K562 (cell line): Measurements from ENCODE around the gene RALY. TPM values are rescaled to one million over a fixed set of nuclear protein-coding genes. Genes with fewer than 3 reads are reported as not detected.

ENCODE experiments used
- BDP1 ChIP-seq: IDR thresholded peaks from 3 replicates; pipeline ENCODE4 v1.6.1; 2011; ENCODE audit not compliant: insufficient read length, insufficient read depth
- BRD9 ChIP-seq: fragments of 450-650 bp; IDR thresholded peaks from 2 replicates; pipeline ENCODE4 v1.6.1; 2018; ENCODE audit warnings: low read depth; ENCODE audit not compliant: partially characterized antibody
- CBFA2T3 ChIP-seq: fragments of 450-650 bp; IDR thresholded peaks from 2 replicates; pipeline ENCODE4 v1.6.1; 2017
- FOXA1 ChIP-seq: fragments of 450-650 bp; IDR thresholded peaks from 2 replicates; pipeline ENCODE4 v1.6.1; 2016; ENCODE audit warnings: mild to moderate bottlenecking, borderline replicate concordance
- GTF2E2 ChIP-seq: fragments of 200-800 bp; sonication (Bioruptor generic); IDR thresholded peaks from 2 replicates; pipeline ENCODE4 v1.6.1; 2016; ENCODE audit warnings: missing genetic modification characterization, missing compliant biosample characterization
- HINFP ChIP-seq: fragments of 450-650 bp; conservative IDR thresholded peaks from 2 replicates; pipeline ENCODE4 v1.6.1; 2016; ENCODE audit warnings: missing genetic modification characterization, low read depth, mild to moderate bottlenecking, control low read depth, missing compliant biosample characterization
- KAT7 ChIP-seq: sonication (generic); formaldehyde crosslinking; IDR thresholded peaks from 2 replicates; pipeline ENCODE4 v1.8.0; 2022; ENCODE audit warnings: missing genetic modification reagents, mild to moderate bottlenecking, borderline replicate concordance
- KDM1A ChIP-seq, 2 experiments: fragments of 450-650 bp; IDR thresholded peaks; 2 replicates each; pipeline ENCODE4 v1.6.1; 2016; ENCODE audit warnings: mild to moderate bottlenecking in 2 of 2
- NFYB ChIP-seq: IDR thresholded peaks from 2 replicates; pipeline ENCODE4 v1.6.1; 2011; ENCODE audit warnings: mild to moderate bottlenecking, moderate library complexity; ENCODE audit not compliant: insufficient read length; ENCODE audit errors: extremely low read depth
- NR1H2 ChIP-seq: sonication (generic); formaldehyde crosslinking; IDR thresholded peaks from 2 replicates; pipeline ENCODE4 v1.4.0; 2020; ENCODE audit warnings: mild to moderate bottlenecking, missing genetic modification reagents
- NRF1 ChIP-seq, 2 experiments: fragments of 450-650 bp; IDR thresholded peaks in 1 of 2; conservative IDR thresholded peaks in 1 of 2; 2 replicates each; pipeline ENCODE4 v1.6.1; 2014; ENCODE audit warnings: mild to moderate bottlenecking in 2 of 2
- RAD21 ChIP-seq, 2 experiments: fragments of 250-450 bp in 1 of 2; fragments of 450-650 bp in 1 of 2; sonication (Bioruptor Pico) in 1 of 2; formaldehyde crosslinking in 1 of 2; IDR thresholded peaks in 1 of 2; conservative IDR thresholded peaks in 1 of 2; 2 replicates each; pipeline versions ENCODE4 v1.4.0 to v1.8.0; 2020 to 2022; ENCODE audit warnings: mild to moderate bottlenecking in 2 of 2, moderate library complexity in 1 of 2
- SIN3B ChIP-seq: fragments of 450-650 bp; IDR thresholded peaks from 2 replicates; pipeline ENCODE4 v1.6.1; 2017; ENCODE audit warnings: low read depth, mild to moderate bottlenecking, moderate library complexity
- SMC3 ChIP-seq: conservative IDR thresholded peaks from 2 replicates; pipeline ENCODE4 v1.6.1; 2011; ENCODE audit warnings: low read depth, low read length, improper control_type of control experiment; ENCODE audit not compliant: insufficient read depth
- TARDBP ChIP-seq: fragments of 450-650 bp; IDR thresholded peaks from 2 replicates; pipeline ENCODE4 v1.6.1; 2016
- ZNF133 ChIP-seq: fragments of 250-450 bp; sonication (Bioruptor Pico); IDR thresholded peaks from 2 replicates; pipeline ENCODE4 v1.4.0; 2020; ENCODE audit warnings: mild to moderate bottlenecking
- ZNF445 ChIP-seq: fragments of 250-450 bp; sonication (Bioruptor Pico); IDR thresholded peaks from 2 replicates; pipeline ENCODE4 v1.4.0; 2020; ENCODE audit warnings: low read depth, mild to moderate bottlenecking, moderate library complexity
- ZNF561 ChIP-seq: fragments of 450-650 bp; formaldehyde crosslinking; conservative IDR thresholded peaks from 2 replicates; pipeline ENCODE4 v1.4.0; 2020; ENCODE audit warnings: mild to moderate bottlenecking, moderate library complexity
- ZSCAN32 ChIP-seq: fragments of 450-650 bp; formaldehyde crosslinking; IDR thresholded peaks from 2 replicates; pipeline ENCODE4 v1.4.0; 2020; ENCODE audit warnings: mild to moderate bottlenecking, moderate library complexity
- polyA plus RNA-seq, 8 experiments: library from polyadenylated mRNA; depleted of rRNA in 4 of 8; stranded (reverse) in 5 of 8; unstranded in 3 of 8; fragments of >200 nt; fragmentation: Nextera tagmentation in 2 of 8; fragmentation: Illumina TruSeq in 1 of 8; extraction: Ambion mirVana in 2 of 8; extraction: Trizol in 1 of 8; gene quantifications; 2 replicates each; pipeline versions ENCODE4 v1.2.1 to v1.2.3, GENCODE V29; 2011 to 2014; ENCODE audit warnings: inconsistent platforms in 1 of 8, missing spikeins in 1 of 8
- total RNA-seq, 7 experiments: library from RNA; depleted of rRNA in 6 of 7; stranded (reverse); fragments of >200 nt in 6 of 7; fragmentation: Illumina TruSeq in 2 of 7; extraction: Trizol in 2 of 7; gene quantifications; 2 replicates each; pipeline versions ENCODE4 v1.2.1 to v1.2.3, GENCODE V29; 2011 to 2021; ENCODE audit warnings: low replicate concordance in 1 of 7
- TF ChIP-seq, protein P1 (sequence below): fragments of 450-650 bp; conservative IDR thresholded peaks from 2 replicates; pipeline ENCODE4 v1.6.1; 2016; ENCODE audit warnings: missing genetic modification characterization, low read depth, mild to moderate bottlenecking, missing compliant biosample characterization, moderate library complexity
- TF ChIP-seq, protein P2 (sequence below): fragments of 200-400 bp; formaldehyde crosslinking; IDR thresholded peaks from 2 replicates; pipeline ENCODE4 v1.6.1; 2017; ENCODE audit warnings: mild to moderate bottlenecking, low read depth, low read length, moderate library complexity
- TF ChIP-seq, protein P3 (sequence below), 2 experiments: IDR thresholded peaks in 1 of 2; conservative IDR thresholded peaks in 1 of 2; 2 replicates each; pipeline ENCODE4 v1.6.1; 2016; ENCODE audit warnings: low read depth in 2 of 2, mild to moderate bottlenecking in 1 of 2, missing compliant biosample characterization in 1 of 2, missing genetic modification characterization in 1 of 2, moderate library complexity in 1 of 2

RALY gene
- total and polyA plus RNA-seq, 9 of the 15 experiments (the other 6 are each of a cell fraction or from before 2014, with no cell fraction given) = 0.80 to 207 (median 128) TPM

DNA sequence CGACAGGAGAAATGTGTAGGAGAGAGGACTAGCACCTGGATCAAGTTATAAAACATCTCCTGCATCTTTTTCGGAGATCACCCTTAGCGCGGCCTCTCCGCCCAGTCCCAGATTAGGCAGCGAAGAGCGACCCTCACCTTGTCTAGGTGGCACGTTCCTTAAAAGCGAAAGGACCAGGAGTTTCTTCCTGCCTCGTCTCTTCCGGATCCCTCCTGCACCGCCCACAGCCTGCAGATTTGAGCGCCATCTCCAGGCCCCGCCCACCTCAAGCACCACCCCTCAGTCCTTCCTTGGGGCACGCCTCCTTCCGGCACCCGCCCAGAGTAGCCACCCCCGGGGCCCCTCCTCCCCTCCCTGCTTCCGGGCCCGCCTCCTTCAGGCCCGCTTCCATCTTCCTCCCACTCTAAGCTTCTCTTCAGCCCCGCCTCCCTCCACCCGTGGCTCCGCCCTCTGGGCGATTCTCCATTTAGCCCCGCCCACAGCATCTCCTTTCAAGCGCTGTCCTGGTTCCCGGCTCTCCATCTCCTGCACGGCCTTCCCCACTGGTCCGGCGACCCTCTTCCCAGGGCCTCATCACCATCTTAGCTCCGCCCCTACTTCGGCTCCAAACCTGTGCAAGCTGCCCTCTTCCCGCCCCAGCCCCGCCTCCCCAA lies 662 bp upstream of the RALY start (continued):
- no peak for TF ChIP-seq ZNF445 (CRISPR knock-in tag)
- no peak for TF ChIP-seq HINFP (tag)
- TF ChIP-seq GTF2E2 (tag) = no peak
- TF ChIP-seq NFYB = no peak
- TF ChIP-seq FOXA1 = no peak
- TF ChIP-seq SIN3B = no peak
- TF ChIP-seq ZNF133 (CRISPR knock-in tag) = no peak
- TF ChIP-seq BDP1 = no peak
- TF ChIP-seq ZSCAN32 (CRISPR knock-in tag) = no peak
- TF ChIP-seq, protein P1, sequence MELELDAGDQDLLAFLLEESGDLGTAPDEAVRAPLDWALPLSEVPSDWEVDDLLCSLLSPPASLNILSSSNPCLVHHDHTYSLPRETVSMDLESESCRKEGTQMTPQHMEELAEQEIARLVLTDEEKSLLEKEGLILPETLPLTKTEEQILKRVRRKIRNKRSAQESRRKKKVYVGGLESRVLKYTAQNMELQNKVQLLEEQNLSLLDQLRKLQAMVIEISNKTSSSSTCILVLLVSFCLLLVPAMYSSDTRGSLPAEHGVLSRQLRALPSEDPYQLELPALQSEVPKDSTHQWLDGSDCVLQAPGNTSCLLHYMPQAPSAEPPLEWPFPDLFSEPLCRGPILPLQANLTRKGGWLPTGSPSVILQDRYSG = no peak
- TF ChIP-seq RAD21 (CRISPR knock-in tag; conservative IDR thresholded peaks at IDR 0.05 in 1 of 2, IDR thresholded peaks at IDR 0.05 in 1 of 2) = no peak
- no peak for TF ChIP-seq NRF1 (conservative IDR thresholded peaks at IDR 0.05 in 1 of 2, IDR thresholded peaks at IDR 0.05 in 1 of 2)
- TF ChIP-seq, protein P2, sequence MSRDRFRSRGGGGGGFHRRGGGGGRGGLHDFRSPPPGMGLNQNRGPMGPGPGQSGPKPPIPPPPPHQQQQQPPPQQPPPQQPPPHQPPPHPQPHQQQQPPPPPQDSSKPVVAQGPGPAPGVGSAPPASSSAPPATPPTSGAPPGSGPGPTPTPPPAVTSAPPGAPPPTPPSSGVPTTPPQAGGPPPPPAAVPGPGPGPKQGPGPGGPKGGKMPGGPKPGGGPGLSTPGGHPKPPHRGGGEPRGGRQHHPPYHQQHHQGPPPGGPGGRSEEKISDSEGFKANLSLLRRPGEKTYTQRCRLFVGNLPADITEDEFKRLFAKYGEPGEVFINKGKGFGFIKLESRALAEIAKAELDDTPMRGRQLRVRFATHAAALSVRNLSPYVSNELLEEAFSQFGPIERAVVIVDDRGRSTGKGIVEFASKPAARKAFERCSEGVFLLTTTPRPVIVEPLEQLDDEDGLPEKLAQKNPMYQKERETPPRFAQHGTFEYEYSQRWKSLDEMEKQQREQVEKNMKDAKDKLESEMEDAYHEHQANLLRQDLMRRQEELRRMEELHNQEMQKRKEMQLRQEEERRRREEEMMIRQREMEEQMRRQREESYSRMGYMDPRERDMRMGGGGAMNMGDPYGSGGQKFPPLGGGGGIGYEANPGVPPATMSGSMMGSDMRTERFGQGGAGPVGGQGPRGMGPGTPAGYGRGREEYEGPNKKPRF = no peak
- no peak for TF ChIP-seq TARDBP
- no peak for TF ChIP-seq NR1H2 (CRISPR knock-in tag)
- no peak for TF ChIP-seq ZNF561 (CRISPR knock-in tag)
- TF ChIP-seq BRD9 = no peak
- TF ChIP-seq KAT7 (CRISPR knock-in tag) = no peak
- TF ChIP-seq KDM1A (IDR thresholded peaks at IDR 0.05) = no peak
- no peak for TF ChIP-seq CBFA2T3
- no peak for TF ChIP-seq SMC3
- TF ChIP-seq, protein P3, sequence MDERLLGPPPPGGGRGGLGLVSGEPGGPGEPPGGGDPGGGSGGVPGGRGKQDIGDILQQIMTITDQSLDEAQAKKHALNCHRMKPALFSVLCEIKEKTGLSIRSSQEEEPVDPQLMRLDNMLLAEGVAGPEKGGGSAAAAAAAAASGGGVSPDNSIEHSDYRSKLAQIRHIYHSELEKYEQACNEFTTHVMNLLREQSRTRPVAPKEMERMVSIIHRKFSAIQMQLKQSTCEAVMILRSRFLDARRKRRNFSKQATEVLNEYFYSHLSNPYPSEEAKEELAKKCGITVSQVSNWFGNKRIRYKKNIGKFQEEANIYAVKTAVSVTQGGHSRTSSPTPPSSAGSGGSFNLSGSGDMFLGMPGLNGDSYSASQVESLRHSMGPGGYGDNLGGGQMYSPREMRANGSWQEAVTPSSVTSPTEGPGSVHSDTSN (CRISPR knock-in tag; IDR thresholded peaks at IDR 0.05; ENCODE audit: low read depth) = no peak
- TF ChIP-seq, protein P3 (tag; conservative IDR thresholded peaks at IDR 0.05; ENCODE audit: low read depth) = no peak
